HG03108 (cell line): ENCODE measurements around the gene WDSUB1.

ENCODE experiments used
- ATAC-seq: cut with Tn5 transposase; IDR thresholded peaks from one replicate; pipeline ENCODE4 v1.9.1; 2021; ENCODE audit warnings: moderate library complexity; ENCODE audit not compliant: unreplicated experiment

The WDSUB1 gene, protein sequence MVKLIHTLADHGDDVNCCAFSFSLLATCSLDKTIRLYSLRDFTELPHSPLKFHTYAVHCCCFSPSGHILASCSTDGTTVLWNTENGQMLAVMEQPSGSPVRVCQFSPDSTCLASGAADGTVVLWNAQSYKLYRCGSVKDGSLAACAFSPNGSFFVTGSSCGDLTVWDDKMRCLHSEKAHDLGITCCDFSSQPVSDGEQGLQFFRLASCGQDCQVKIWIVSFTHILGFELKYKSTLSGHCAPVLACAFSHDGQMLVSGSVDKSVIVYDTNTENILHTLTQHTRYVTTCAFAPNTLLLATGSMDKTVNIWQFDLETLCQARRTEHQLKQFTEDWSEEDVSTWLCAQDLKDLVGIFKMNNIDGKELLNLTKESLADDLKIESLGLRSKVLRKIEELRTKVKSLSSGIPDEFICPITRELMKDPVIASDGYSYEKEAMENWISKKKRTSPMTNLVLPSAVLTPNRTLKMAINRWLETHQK

DNA sequence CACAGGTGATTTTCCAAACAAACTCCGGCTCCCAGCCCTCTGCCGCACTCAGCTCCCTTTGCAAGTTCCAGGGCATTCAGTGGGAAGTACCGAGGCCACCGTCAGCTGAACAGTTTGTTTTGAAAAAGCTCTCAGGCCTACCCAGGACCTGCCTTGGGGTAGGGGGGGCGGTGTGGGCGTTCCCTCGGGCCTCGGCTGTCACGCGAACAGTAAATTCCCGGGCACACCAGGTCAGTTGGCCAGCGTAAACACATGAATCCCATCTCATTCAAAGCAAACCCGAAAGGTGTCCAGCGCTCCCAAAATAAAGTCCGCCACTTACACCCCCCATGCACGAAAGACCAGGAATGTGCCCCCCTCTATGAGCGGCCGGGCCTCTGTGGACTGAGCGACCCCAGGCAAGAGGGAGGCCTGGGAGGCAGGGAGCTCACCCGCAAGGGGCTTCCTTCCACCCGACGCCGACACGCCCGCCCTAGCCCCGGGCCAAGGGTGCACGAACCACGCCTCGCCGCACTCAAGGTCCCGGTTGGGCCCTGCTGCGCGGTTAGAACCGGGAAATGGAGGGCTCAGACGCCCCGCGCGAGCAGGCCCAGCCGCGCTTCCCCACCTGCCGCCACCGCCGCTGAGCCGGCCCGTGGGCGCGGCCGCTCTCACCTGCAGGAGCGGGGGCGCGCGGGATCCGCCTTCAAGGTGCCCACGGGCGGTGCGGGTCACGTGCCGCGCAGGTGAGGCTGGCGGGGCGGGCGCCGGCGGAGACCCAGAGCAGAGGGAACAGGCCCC is at the start of gene WDSUB1:
TSS of gene WDSUB1 (minus strand) at position 775 of the 780 bp plus-strand sequence. CDS start 3,634 bp downstream, outside the sequence.
- peak; percentile 20 for ATAC-seq

DNA sequence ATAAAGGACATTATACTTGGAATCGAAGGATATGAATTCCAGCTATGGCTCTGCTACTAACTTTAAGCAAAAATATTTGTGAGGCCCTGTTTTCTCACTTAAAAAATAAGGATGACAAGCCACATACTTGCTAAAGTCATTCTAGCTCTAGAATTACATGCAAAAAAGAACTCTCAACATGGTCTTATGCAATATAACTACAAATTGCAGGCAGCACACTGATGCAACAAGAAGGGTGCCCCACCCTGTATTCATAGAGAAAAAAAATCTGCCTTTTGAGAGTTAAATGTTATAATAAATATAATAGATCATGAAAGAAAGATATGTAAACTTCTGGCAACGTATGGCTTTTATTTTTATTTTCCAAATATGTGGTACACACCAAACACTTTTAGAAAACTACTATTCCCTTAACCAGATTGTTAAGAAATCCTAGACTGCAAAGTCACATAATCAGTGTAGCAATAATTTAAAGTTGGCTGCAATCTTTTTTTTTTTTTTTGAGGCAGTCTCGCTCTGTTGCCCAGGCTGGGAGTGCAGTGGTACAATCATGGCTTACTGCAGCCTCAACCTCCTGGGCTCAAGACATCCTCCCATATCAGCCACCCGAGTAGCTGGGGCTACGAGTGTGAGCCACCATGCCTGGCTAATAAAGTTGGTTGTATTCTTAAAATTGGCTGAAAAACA is 40.2 kb upstream of the WDSUB1 start:
- no peak for ATAC-seq

DNA sequence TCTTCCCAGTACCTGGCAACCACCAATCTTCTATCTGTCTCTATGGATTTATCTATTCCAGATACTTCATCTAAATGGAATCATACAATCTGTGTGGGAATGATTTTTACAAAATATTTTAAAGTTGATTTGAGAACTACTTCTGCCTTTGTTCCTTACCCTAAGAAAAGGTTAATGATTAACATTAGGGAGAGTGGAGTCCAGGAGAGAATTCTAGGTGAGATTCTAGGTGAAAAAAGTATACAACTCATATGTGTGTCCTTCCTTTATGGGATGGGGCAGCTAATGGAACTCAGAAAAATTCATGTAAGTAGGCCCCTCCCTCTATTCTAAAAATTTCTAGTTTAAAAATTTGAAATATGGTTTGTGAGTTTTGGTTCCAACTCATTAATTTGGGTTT is 35.9 kb upstream of the WDSUB1 start:
- no peak for ATAC-seq

DNA sequence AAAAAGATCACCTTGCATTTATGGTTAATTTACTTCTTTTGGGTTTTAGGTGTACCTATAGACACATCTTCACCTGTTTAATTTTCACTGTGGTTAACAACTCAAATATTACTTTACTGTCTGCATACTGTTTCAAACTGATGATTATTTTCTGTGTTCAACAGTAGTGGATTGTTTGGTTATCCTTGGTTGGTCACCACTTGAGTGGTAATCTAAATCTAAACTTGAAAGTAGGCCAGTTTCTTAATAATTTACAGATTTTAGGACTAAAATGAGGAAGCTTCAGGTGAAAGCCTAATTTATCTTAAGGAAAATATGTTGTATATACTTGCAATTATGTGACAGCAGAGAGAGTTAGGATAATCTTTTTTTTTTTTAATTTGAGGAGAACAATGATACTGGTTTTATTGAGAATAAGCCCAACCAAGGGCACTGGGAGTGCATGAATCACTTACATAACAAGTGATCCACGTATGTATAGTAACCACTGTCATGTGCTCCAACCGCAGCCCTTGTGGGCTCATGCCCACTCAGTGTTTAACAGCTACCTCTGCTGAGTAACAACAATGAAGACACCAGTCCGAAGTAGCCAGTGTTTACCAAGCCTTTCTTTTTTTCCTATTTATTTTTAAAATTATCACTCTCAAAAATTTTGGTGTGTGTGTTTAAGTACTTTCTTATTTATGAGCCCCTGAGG is 31.0 kb upstream of the WDSUB1 start:
- peak; percentile 54 for ATAC-seq

DNA sequence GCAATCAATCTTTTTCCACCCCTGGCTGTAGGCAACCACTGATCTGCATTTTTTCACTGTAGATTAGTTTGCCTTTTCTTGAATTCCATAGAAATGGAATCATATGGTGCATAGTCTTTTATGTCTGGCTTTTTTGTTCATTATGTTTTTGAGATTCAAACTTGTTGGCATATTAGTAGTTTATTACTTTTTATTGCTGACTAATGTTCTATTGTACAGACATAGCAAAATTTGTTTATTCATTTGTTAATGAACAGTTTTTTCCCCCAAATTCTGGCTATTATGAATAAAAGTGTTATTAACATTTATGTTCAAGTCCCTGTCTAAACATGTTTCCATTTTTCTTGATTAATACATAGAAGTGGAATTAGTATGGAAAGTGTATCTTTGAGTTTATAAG is 21.4 kb upstream of the WDSUB1 start:
- no peak for ATAC-seq

DNA sequence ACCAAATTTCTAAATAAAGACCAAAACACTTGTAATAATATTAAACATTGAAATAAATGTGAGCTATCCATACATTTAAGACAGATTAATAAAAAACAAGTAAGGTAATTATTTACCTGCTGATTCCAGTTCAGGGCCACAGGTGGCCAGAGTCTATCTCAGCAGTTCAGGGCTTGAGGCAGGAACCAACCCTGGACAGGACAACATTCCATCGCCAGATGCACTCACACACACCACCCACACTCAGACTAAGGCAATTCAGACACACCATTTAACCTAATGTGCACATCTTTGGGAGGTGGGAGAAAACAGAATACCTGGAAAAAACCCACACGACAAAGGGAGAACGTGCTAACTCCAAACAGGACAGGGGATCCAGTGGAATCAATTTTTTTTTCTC is 14.1 kb upstream of the WDSUB1 start:
- no peak for ATAC-seq

DNA sequence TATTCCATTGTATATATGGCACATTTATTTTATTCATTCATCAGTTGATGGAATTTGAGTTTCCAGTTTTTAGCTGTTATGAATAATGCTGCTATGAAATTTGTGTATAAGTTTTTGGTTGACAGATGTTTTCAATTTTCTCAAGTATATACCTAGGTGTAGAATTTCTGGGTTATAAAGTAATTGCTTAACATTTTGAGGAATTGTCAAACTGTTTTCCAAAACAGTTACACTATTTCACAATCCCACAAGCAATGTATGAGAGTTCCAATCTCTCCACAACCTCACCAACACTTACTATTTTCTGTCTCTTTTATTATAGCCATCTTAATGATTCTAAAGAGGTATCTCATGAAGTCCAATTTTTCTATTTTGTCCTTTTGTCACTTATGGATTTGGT is 12.5 kb upstream of the WDSUB1 start:
- no peak for ATAC-seq

DNA sequence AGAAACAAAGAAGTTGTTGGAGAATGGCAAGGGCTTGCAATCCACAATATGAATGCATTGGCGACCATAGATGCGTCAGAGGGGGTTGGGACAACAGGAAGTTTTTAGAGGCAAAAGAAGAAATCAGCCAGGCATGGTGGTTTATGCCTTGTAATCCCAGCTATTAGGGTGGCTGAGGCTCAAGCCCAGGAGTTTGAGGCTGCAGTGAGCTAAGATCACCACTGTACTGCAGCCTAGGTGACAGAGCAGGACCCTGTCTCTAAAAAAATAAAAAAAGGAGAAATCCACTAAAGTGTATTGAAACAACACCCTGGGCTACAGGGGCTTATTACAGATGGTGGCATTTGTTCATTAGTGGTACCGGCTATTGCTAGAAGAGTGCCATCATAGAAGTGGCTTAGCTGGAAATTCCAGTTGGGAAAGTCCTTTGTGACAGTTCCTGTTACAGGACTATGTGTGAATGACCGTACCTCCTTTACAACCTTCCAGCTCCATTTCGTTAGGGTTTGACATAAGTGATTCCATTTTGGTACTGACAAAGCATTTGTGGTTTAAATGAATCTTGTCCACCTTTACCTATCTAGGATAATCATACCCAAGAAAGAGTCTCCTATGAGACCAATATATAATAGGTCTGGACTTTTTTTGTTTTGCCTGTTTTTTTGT is 10.7 kb upstream of the WDSUB1 start:
- no peak for ATAC-seq

DNA sequence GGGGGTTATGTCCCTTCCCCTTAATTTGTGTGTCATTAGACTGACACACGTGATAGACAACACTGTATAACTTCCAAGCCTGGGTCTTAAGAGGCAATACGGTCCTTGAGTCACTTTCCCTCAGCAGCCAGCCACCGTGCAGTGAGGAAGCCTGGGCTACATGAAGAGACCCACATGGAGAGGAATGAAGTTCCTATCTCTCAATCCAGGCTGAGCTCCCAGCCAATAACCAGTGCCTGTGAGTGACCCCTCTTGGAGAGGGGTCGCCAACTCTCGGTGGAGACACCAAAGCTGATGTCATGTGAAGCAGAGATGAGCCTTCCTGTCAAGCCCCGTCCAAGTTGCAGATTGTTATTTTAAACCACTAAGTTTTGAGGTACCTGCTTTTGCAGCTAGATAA is 5.7 kb upstream of the WDSUB1 start:
- no peak for ATAC-seq

DNA sequence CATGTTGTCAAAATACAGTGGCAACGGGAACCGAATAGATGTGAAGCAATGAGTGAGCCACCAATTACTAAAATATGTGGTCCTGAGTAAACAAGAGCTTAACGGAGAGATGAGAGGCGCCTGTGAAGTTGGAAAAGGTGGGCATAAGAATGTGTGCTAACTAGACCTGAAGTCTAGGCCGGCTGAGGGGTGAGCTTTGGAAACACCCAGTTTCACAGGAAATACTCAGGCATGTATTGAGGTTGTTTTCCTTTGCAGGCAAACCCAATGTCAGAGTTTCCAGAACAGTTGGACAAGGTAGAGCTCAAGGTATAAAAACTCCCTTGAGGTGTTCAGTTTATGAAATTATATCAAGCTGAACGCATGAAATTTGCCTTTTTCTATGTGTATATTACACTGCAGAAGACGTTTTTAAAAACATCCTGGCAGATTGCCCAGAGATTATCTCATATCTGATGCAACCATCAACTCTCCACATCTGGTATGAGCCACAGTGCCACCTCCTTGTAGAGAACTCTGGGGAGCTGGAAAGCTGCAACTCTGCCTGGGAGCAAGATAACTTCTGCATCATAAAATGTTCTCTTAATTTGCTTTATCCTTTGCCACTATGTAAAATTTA is 3.9 kb upstream of the WDSUB1 start:
- no peak for ATAC-seq

DNA sequence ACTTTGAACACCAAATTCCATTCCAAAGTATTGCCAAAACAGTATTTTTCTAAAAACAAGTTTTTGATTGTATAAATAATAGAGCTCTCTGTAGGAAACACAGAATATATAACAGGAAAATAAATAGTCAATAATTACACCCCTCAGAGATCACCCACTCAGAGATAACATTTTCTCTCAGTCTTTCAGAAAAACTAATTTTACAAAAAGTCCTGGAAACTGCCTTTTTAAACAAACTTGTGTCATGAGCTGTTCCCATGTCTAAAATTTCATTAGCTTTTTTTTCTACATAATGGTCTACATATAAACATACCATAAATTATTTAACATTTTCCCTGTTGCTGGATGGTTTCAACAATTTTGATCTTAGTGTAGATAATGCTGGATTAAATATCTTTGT is 1.2 kb upstream of the WDSUB1 start:
- ATAC-seq, result no peak

DNA sequence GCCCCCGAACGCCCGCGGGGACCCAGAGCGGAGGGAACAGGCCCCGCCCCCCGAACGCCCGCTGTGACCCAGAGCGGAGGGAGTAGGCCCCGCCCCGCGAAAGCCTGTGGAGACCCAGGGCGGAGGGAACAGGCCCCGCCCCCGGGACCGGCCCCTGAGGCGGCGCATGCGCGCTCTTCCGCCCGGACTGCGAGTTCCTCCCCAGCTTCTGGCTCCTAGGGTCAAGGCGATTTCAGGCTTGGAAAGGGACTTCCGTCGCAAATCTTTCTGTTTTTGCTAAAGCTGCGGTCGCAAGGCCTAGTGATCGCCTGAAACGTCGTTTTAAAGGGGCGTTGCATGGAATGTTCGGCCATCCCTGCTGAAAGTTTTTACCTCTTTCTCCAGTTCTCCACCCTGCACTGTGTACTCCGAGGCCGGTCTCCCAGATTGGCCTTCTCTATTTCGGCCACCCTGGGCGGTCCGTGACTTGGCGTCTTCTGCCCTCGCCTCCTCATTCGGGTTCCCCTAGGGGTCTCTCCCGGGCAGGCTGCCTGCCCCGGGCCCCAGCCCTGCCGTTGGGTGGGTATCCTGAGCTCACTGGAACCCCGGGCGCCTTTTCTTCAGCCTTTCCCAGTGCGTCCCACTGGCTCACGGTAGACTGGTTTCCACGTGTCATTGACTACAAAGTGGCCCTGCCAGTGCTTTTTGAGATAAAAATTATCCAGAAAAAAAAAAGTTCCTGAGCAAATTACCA is 372 bp upstream of the WDSUB1 start:
- peak; percentile 88 for ATAC-seq

DNA sequence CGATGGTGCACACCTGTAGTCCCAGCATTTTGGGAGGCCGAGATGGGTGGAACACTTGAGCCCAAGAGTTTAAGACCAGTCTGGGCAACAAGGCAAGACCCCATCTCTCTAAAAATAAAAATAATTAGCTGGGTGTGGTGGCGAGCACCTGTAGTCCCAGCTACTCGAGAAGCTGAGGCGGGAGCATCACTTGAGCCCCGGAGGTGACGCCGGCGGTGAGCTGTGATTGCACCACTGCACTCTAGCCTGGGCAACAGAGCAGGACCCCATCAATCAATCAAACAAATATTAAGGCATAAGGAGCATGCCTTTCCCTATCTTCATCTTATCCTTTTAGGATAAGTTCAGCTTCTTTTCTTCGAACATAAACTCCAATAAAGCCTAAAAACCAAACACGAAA is 1.1 kb downstream of the WDSUB1 start:
- no peak for ATAC-seq

DNA sequence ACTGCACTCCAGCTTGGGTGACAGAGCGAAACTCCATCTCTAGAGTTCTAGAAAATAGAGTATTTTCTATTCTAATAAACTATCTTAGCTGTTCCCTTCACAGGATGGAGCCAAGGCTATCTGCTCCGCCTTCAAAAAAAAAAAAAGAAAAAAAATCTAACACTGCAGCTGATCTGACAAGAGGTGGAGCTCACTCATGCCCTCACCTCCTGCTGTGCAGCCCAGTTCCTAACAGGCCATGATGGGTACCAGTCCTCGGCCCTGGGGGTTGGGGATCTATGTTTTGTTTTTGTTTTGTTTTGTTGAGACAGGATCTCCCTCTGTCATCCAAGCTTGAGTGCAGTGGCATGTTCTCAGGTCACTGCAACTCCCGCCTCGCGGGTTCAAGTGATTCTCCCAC is 3.0 kb downstream of the WDSUB1 start:
- ATAC-seq, result no peak

DNA sequence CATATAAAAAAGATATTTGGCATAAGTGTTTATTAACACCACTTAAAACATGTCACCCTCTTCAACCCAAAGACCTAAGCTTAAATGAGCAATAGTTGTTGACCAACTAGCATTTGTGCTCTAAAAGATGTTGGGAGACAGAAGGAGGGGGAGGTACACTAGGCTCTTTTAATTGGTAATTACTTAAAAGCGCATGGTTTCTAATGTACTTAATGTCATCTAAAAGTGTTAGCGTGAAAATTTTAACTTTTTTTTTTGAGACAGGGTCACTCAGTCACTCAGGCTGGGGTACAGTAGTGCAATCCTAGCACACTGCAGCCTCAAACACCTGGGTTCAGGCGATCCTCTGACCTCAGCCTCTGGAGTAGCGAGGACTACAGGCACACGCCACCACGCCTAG is 5.5 kb downstream of the WDSUB1 start:
- no peak for ATAC-seq

DNA sequence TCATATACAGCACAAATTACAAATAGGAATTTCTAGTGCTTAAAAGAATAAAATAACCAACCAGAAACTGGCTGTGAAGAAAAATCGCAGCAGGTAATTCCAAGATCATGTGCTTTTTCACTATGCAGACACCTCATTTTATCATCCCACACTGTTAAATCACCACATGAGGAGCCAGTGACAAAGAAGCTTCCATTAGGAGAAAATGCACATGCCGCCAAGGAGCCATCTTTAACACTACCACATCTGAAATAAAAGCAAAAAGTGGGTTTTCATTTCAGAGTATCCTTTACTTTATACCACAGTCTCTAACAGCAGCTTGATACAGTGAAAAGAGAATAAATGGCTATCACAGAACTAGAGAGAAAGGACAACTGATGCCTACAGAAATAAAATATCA is 6.8 kb downstream of the WDSUB1 start:
- no peak for ATAC-seq

DNA sequence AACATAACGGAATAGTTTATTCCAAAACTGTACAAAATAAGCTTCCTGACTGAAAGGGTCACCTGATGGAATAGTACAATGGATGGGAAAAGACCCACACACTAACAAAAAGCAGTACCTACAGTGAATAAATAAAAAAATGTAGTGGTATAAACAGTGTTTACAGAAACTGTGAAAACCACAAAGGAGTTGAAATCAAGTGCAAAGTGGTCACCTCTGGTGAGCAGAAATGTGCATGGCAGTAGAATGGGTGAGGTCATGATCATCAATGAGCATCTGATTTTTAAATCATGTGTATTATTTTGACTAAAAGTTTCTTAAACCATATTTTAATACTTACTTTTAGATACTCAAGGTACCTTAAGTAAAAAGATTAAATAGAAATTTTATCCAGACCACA is 11.4 kb downstream of the WDSUB1 start:
- ATAC-seq, result no peak

DNA sequence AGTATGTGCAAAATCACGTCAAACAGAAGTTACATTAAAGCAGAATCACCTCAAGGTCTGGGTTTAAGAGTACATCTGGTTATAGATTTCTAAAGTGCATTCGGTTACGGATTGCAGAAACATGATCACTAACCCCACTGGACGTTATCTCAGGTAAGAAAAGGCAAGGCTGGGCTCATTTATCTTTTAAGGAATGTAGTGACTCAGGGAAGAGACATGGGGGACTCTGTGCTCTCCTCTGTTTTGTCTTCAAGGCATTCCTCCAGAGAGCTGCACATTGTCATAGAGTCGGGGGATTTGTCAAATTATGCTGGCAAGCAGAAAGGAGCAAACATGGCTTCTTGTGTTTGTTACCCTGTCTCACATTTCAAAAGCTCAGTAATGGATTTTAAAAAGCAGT is 14.3 kb downstream of the WDSUB1 start:
- no peak for ATAC-seq

DNA sequence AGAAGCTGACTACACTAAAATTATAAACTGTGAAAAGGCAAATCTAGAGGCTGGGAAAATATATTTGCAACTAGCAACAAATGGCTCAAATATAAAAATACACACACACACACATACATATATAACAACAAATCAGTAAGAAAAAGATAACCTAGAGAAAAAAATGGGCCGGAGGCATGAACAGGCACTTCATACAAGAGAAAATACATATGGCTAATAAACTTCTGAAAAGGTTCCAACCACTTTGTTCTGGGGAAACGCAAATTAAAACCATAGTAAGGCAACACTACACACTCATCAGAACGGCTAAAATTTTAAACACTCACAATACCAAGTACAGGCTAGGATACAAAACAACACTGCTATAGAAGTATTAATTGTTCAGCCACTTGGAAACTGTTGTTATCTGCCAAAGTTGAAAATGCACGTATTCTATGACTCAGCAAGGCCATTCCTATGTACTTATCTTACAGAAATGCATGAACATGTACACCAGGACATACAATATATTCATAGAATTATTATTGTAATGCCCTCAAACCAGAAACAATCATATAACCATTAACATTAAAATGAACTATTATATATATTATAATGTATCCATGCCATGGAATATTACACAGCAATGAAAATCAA is 15.6 kb downstream of the WDSUB1 start:
- no peak for ATAC-seq
